ENCODE results near the gene RIMBP2.

RIMBP2 gene

DNA sequence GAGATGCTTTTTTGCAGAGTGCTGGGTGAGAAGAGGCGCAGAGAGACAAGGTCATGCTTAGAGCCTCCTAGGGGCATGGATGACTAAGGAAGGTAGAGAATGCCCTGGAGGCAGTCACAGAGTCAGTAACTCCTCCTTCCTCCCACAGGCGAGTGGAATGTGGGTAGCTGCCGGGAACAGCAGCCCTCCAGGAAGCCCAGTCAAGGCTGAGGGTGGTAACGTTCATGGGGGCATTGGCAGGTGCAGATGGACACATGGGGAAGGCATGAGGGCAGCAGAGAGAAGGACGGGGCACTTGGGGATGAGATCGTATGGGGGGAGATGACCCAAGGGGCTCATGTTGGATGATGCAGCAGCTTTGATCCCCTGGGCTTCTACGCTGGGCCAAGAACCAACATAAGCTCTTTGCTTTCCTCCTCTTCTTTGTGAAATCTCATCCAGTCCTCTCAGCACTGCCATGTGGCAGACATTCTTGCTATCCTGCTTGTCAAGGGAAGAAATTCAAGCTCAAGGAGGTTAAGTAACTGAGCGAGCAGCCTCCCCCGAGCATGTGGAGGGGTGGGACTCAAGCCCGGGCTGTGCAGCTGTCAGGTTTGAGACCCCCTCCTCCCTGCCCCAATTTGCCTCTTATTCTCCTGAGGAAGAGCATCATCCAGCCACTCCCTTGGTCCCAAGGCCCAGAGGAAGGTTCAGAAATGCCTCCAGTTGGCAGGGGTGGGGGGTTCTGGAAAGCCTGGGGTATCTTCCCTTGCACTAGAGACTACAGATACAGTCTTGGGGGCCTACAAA, 190.5 kb downstream of the RIMBP2 start:
- DNase-seq: no peak

GRCh38 chr12:130524759-130525158, 191.3 kb downstream of the RIMBP2 start:
- DNase-seq: no peak

GRCh38 chr12:130523863-130524614, 192.1 kb downstream of the RIMBP2 start:
- no peak for DNase-seq

DNA sequence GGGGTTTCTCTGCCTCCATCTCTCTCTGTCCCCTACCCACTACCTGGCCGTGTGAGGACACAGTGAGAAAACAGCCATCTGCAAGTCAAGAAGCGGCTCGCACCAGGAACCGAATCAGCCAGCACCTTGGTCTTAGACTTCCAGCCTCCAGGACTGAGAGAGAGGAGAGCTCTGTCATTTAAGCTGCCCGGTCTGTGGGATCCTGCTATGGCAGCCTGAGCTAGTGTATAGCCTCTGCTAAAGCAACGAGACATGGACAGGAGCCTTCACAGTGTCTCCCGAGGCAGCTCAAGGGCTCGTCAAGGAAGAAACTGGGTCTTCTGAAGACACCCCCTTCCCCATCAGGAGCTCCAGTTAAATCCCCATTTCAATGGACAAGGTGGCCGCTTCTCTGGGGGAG, 192.9 kb downstream of the RIMBP2 start:
- no peak for DNase-seq

DNA sequence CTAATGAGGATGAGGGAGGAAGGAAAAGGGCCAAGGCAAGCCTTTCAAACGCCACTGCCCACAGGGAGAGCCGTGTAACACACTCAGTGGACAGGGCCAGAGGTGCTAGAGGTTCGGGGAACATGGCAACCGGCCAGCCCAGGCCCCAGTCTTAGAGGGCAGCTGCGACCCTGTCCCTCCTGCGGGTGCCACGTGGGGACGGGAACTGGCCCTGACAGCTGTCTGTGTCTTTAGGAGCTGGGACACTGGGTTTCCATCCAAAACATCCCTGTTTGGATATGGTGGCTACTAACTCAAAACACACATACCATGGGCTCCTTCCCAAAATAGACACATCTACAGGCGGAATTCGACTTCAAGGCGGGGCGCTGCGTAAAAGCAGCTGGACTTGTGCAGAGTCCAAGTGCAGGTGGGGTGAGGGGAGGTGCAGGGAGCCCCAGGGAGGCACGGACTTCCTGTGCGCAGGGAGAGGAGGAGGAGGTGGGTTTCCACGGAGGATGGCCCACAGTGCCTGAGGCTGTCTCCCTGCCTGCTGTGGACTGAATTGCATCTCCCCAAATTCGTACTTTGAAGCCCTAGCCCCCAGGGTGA, 193.8 kb downstream of the RIMBP2 start:
- DNase-seq: no peak

- DNase-seq: no peak
Observed at GRCh38 chr12:130521375-130522124, 194.5 kb downstream of the RIMBP2 start.

GRCh38 chr12:130520784-130521183, 195.3 kb downstream of the RIMBP2 start:
- DNase-seq: no peak

DNA sequence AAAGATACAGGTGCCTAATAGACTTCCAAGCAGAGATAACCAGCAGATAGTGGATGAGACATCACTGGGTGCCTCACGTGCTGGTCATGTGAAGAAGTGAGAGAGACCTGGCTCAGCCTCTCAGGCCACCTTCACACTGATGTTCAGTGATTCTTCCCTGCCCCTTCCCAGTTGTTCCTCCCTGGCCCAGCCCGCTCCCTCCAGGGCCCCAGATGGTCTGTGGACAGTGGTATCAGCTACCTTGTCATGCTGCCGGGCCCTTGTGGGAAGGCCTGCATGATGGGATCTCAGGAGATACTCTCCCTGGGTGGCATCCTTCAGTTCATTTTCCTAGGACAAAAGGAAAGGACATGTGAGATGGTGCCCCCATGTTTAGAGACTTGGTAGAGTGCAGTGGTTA, 198.5 kb downstream of the RIMBP2 start:
- no peak for DNase-seq

DNA sequence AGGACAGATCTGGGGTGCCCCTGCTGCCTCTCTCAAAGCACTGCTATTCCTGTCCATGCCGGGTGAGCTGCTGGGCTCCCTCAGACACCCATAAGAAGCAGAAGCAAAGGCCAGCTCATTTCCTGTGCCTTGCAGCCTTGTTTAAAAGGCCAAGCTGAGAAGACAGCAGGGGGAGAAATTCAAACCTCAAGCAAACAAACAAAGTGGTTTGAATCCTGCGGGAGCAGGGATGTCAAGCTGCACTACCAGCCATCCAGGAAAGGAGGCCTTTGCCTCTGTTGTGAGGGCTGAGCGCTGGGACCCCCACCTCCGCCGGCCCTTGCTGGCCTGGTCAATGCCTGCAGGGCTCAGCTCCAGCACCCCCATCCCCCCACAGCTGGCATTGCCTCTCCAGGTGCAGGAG, 201.9 kb downstream of the RIMBP2 start:
- DNase-seq: peak; percentile 32

DNA sequence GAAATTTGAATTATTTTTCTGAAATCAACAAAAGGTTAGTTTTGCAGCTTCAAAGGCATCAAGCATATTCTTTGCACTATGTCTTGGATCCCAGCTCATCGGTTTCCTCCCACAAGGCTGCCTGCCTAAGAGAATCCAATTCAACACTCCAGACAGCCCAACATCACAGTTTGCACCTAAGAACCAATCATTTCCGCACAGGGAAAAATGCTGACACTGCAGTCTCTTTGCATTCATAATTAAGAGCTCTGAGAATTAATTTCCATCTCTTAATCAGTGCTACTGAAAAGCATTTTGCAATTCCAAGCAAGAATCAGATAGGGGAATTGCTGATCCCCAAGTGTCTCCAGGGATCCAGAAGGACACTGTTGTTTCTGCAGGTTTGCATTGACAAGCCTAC, 202.5 kb downstream of the RIMBP2 start:
- DNase-seq: no peak

DNA sequence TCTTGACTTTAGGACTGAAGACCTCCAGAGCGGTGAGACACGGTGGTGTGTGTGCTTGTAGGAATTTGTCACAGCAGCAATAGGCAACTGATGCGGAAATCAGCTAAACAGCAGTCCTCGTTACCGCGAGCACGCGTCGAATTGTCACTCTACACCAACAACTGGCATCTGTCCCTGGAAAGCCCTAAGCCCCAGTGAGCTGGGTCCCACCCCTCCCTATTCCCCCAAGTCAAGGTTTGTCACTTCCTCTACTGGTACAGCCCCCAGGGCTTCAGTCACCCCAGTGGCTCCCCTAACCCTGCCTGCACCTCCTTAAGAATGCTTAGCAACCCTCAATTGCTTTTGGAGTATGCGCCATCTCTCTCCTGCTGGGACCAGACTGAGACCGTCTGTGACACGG, 204.8 kb downstream of the RIMBP2 start:
- no peak for DNase-seq

GRCh38 chr12:130509454-130509853, 206.6 kb downstream of the RIMBP2 start:
- DNase-seq: no peak

DNA sequence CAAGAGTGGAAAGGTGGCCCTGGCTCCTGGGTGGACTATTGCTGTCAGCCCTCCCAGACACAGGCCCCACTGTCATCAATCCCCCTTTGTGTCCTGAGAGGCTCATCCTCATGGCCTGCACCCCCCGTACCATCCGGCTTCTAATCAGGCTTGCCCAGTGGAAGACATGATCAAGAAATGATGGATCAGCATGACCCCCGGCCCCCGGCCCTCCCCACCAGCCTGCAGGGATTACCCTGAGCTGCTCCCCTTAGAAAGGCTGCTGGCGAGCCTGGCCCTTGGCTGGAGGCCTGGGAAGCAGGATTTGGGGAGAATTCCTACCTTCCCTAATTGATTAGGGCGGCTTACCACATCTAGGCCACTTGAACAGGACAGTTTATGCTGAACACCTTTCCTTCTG, 207.3 kb downstream of the RIMBP2 start:
- no peak for DNase-seq

- DNase-seq: no peak
Observed at GRCh38 chr12:130508318-130508717, 207.8 kb downstream of the RIMBP2 start.

DNA sequence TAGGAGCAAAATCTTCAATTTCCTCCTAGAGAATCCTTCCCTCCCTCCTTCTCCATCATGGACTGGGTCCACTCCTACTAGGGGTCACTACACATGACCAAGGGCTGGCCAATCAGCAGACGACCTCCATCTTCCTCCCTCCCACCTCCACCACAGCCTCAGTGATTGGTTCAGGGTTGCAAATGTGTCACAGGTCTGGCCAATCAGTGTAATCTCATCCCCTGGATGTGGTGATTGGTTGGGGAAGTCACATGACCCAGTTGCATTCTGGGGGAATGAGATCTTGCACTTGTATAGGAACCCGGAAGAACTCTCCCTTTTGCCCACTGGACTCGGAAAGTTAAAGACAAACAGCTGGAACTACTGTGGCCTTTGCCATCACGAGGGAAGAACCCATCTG, 209.3 kb downstream of the RIMBP2 start:
- DNase-seq: no peak

DNA sequence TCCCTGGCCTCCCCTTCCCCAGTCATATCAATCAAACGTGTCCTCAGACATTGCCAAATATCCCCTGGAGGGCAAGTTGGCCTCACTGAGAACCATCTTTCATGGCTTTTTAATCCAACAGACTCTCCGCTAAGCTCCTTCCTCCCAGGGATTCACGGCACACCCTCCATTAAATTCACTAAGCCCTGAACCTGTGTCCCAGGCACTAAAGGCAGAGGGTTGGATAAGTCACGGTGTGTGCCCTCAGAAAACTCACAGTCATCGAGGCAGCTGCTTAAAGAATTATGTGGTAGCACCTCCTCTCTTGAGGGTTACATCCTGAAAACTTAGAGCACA, 211.3 kb downstream of the RIMBP2 start:
- DNase-seq: no peak

DNA sequence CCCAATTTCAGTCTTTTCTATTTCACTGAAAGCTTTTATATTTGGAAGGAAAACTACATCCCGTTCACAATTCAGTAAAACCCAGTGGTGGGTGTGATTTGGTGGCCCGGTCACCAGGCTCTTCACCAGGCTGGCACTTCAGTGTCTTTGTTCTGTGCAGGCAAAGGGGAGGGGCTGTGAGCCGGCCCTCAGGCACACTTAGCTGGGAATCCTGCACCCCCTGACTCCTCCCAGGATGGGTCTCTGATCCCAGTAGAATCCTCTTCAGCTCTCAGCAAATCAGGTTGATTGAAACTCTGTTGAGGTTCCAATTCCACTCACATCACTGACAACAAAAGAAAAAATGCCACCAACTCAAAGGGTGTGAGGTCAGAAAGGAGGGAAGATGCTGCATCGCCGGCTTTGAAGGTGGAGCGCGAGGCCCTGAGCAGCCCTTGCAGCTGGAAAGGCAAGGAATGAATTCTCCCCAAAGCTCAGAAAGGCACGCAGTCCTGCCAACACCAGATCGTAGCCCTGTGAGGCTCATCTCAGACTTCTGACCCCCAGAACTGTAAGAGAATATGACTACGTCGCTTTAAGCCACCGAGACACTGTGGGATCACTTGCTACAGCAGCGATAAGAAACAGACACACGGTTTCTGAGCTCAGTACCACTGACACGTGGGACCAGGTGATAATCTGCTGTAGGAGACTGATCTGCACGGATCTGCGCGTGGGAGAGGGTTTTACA, 211.8 kb downstream of the RIMBP2 start:
- DNase-seq: peak; percentile 5

GRCh38 chr12:130501821-130502220, 214.3 kb downstream of the RIMBP2 start:
- DNase-seq: no peak

DNA sequence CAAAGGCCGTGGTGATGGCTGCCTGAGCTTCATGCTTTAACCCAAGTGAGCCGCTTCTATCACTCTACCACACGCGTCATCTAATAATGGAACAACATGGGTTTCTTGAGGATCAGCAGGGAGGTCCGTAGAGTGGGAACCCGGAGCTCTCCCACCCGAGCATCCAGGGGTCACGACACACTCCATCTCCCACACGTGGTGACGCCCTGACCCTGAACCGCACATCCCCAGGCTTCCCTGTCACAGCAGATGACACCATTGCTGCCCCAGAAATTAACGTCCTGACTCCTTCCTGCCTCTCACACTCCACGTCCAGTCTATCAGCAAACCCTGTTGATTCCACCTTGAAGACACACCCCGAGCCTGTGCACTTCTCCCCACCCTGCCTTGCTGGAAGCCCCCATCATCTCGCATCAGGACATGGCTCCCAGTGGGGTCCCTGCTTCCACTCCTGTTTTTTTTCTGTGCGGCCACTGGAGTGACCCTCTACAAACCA, 215.2 kb downstream of the RIMBP2 start:
- no peak for DNase-seq

GRCh38 chr12:130499474-130499873, 216.6 kb downstream of the RIMBP2 start:
- no peak for DNase-seq

GRCh38 chr12:130498589-130499385, 217.3 kb downstream of the RIMBP2 start:
- DNase-seq: no peak

GRCh38 chr12:130497991-130498390, 218.1 kb downstream of the RIMBP2 start:
- DNase-seq: no peak
